ENCODE results near the gene TMEM240. TPM values are rescaled to one million over a fixed set of nuclear protein-coding genes. Genes with fewer than 3 reads are reported as not detected.
"Not testable (repeated sequence)": the region's sequence is repeated elsewhere in the genome, so short reads cannot be mapped to it uniquely, and the experiment has no call there.

Gene TMEM240
- total RNA-seq, 1 donor from 2014 or later = 0.31 TPM

- peaks cover 42% of the 10 kb centered on the region for H3K36me3 Mint-ChIP-seq (ENCODE audit: low read depth)
- DNase-seq; H3K27ac Mint-ChIP-seq; intact Hi-C loops (cut with micrococcal nuclease); POLR2A ChIA-PET; CTCF ChIA-PET; H3K27me3 Mint-ChIP-seq; H3K9me3 Mint-ChIP-seq; ATAC-seq (ENCODE audit: low read depth); H3K4me3 Mint-ChIP-seq; H3K4me1 Mint-ChIP-seq: not testable (repeated sequence)
Observed at GRCh38 chr1:1495461-1495975, 44.9 kb downstream of the TMEM240 start.

DNA sequence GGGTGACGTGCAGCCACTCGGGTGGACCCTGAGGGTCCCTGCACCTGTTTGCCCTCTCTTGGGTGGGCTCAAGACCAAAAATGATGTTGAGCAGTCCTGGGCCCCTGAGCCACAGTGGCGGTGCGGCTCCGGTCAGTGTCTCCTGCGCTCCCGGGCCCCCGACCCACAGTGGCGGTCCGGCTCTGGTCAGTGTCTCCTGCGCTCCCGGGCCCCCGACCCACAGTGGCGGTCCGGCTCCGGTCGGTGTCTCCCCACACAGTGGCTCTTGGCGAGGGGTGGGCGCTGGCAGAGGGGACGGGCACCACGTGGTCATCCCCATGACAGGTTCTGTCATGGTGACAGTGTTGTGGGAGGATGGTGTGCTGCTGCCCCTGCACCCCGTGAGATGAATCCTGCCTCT is 46.1 kb downstream of the TMEM240 start:
- H3K27me3 Mint-ChIP-seq; CTCF ChIA-PET; H3K27ac Mint-ChIP-seq; H3K9me3 Mint-ChIP-seq; H3K4me1 Mint-ChIP-seq; POLR2A ChIA-PET; intact Hi-C loops (cut with micrococcal nuclease); DNase-seq; ATAC-seq (ENCODE audit: low read depth); H3K4me3 Mint-ChIP-seq: not testable (repeated sequence)
- peaks cover 52% of the 10 kb centered on the region for H3K36me3 Mint-ChIP-seq (ENCODE audit: low read depth)

DNA sequence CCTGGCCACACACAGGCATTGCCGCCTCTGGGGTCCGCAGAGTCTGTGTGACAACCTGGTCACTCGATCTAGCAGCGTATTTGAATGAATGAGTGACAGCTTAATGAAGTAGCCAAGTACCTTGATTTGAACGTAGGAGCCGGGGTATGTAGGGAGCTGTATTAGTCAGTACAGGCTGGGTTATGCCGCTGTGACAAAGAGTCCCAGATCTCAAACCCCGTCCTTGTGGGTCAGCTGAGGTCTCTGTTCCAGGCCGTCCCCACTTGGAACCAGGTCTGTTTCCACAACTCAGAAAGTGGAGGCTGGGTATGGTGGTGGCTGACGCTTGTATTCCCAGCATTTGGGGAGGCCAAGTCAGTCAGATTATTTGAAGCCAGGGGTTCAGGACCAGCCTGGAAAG is 48.8 kb downstream of the TMEM240 start:
- ATAC-seq (ENCODE audit: low read depth) = no peak
- intact Hi-C loops (cut with micrococcal nuclease) = no loop called here
- no peak for TF ChIP-seq CTCF (IDR thresholded peaks at IDR 0.05)
- Mint-ChIP-seq H3K27me3 (no peaks in the 10 kb centered on the region), H3K9me3 (peaks cover 8% of the 10 kb centered on the region), H3K27ac (no peak overlapping the region), H3K4me1 (no peaks in the 10 kb centered on the region), H3K4me3 (no peak overlapping the region), H3K36me3 (ENCODE audit: low read depth) (peaks cover 71% of the 10 kb centered on the region)
- ChIA-PET CTCF (no interaction called here), POLR2A (no interaction called here)
- no peak for DNase-seq

- Mint-ChIP-seq H3K4me3 (no peak overlapping the region), H3K27ac (no peak overlapping the region), H3K27me3 (no peaks in the 10 kb centered on the region), H3K4me1 (no peaks in the 10 kb centered on the region), H3K9me3 (peaks cover 8% of the 10 kb centered on the region), H3K36me3 (ENCODE audit: low read depth) (peaks cover 72% of the 10 kb centered on the region)
- TF ChIP-seq CTCF (IDR thresholded peaks at IDR 0.05) = no peak
- intact Hi-C loops (cut with micrococcal nuclease) = no loop called here
- ATAC-seq (ENCODE audit: low read depth) (no peak), DNase-seq (no peak)
- ChIA-PET POLR2A (no interaction called here), CTCF (no interaction called here)
Observed at GRCh38 chr1:1490633-1491230, 49.7 kb downstream of the TMEM240 start.

DNA sequence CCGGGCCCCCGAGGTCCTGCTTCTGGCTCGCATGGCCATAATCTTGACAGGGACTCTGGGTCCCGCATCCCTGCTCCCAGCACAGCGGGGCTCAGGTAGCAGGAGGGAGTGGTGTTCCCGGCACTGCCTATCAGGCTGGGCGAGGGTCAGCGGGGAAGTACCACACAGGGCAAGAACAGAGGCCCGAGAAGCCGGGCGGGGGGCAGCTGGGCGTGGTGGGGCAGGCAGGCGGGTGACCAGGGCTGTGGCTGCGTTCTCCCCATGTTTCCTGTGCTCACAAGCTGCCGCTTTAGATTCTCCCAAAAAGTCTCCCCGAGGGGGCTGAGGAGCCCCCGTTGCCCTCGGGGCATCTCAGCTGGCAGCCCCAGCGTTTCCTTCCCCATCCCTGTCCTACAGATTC is 50.6 kb downstream of the TMEM240 start:
- ChIA-PET CTCF (no interaction called here), POLR2A (no interaction called here)
- TF ChIP-seq CTCF (IDR thresholded peaks at IDR 0.05) = no peak
- DNase-seq (no peak), ATAC-seq (ENCODE audit: low read depth) (no peak)
- Mint-ChIP-seq H3K27me3 (no peaks in the 10 kb centered on the region), H3K4me3 (no peak overlapping the region), H3K9me3 (peaks cover 8% of the 10 kb centered on the region), H3K27ac (no peak overlapping the region), H3K4me1 (no peaks in the 10 kb centered on the region), H3K36me3 (ENCODE audit: low read depth) (peaks cover 68% of the 10 kb centered on the region)
- intact Hi-C loops (cut with micrococcal nuclease) = no loop called here

DNA sequence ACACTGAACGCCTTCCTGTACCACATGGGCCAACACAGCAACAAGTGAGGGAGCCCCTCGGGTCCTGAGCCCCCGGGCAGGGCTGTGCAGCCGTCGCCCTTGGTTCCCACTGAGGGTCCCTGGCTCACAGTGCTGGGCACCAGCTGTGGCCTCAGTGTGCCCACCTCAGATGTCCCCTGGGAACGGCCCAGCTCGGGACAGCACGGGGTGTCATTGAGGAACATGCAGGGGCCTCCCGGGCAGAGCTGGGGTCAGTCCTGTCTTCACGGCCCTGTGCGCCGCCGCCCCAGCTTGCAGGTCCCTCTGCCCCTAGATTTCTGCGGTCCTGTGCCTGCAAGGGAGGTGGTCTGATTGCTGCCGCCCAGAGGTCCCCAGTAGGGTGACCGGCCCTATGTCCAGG is 51.2 kb downstream of the TMEM240 start:
- TF ChIP-seq CTCF (IDR thresholded peaks at IDR 0.05) = no peak
- H3K27ac Mint-ChIP-seq = no peak overlapping the region
- CTCF ChIA-PET = no interaction called here
- H3K4me1 Mint-ChIP-seq = no peaks in the 10 kb centered on the region
- H3K36me3 Mint-ChIP-seq (ENCODE audit: low read depth) = peaks cover 67% of the 10 kb centered on the region
- ATAC-seq (ENCODE audit: low read depth) (no peak), DNase-seq (no peak)
- peaks cover 8% of the 10 kb centered on the region for H3K9me3 Mint-ChIP-seq
- intact Hi-C loops (cut with micrococcal nuclease) = no loop called here
- POLR2A ChIA-PET = no interaction called here
- no peaks in the 10 kb centered on the region for H3K27me3 Mint-ChIP-seq
- H3K4me3 Mint-ChIP-seq = no peak overlapping the region

Measured in activated B cell treated with CpG ODN at 0.5 μM for 24 hours (primary cell).